NCI-H524 treated with DMSO at 0.1 percent for 48 hours (cell line): ENCODE data around the gene MARK3.

ENCODE experiments used
- DNase-seq: peaks from one replicate; lab custom pipeline; 2025; lab: John Stamatoyannopoulos, UW

Gene MARK3

DNA sequence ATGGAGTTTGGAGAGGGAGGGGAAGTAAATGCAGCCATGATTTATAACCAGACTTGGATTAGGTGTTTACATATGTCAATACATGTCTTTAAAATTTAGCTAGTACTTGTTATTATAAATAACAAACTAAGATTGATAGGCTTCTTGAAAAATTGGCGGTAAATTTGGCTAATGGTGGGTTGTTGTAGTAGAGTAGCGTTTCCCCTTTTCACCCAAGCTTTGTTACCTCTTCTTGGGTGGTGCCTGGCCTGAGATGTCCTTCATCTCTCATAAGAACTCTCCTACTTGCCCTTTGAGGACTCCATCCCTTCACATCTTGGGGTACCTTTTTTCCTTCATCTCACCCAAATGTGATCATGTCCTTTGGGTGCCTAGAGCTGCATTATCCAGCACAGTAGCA, 11.2 kb downstream of the MARK3 start:
- DNase-seq: no peak

DNA sequence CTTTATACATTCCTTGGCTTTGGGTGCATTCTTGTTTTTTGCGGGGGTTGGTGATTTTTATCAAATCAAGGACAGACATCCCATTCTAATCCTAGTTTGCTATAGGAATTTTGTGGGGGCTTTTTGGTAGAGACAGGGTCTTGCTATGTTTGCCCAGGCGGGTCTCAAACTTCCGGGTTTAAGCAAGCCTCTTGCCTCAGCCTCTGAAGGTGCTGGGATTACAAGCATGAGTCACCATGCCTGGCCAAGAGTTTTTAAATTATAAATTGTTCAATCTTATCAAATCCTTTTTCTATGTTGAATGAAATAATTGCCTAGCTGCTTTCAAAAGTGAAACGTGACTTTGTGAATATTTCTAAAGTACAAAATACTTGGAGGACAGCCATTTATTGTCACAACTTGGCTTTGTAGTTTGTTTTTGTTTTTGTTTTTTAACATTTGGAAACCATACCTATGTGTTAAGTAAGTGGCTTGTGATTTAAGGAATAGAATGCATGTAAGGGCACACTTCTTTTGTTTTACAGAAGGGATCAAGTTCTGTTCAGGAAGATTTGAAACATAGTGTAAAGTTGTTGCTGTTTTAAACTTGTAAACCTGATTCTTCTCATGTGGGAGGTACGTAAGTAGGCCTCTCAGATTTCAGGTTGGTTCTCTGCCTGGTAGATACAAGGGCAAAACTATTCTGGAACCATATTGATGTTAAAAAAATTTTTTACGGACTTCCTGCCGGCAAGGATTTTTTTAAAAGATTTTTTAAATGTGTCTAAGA, 13.4 kb downstream of the MARK3 start:
- no peak for DNase-seq

DNA sequence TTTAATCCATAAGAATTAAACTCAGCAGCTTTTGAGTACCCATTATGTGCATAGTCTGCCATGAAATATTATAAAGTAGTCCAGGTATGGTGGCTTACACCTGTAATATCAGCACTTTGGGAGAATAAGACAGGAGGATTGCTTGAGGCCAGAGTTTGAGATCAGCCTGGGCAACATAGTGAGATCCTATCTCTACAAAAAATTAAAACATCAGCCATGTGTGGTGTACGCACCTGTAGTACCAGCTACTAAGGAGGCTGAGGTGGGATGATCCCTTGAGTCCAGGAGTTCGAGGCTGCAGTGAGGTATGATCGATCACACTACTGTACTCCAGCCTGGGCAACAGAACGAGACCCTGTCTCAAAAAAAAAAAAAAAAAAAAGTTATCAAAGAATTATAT, 15.3 kb downstream of the MARK3 start:
- no peak for DNase-seq

DNA sequence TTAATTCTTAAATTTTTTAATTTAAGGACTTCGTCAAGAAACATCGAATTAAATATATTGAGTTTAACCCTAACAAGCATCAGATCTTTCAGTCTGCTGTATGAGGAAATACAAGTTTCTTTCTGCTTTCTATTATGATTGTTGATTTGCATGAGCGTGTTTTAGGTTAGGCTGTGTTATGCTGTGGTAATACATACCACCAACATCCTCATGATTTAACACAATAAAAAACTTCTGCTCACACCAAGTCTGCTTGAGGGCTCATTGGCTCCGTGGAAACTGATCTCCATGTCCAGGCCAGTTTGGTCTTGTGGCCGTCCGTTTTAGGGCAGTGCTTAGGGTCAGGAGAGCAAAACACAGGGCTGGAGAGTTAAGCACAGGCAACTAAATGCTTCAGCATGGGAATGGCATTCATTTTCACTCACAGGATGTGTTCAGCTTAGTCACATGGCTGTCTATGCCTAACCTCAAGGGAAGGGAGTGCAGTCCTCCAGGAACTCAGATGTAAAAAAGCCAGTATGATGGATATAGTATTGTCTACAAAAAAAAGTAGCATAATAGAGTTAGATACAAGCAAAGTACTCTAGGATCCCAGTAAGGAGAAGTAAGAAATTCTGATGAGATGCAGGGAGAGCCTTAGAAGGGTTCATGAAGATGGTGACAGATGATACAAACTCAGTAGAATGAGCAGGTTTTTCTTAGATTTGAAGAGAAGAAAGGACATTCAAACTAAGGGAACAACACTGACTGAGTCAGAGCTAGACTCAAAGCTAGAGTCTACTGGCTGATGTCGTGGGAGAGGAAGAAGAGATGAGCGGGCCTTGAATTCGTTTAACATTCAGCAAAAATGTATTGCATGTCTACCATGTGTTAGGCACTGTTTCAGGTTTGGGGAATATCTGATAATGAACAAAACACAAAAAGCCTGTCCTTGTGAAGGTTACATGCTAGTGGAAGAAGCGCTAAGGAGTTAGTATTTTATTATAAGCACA, 16.3 kb downstream of the MARK3 start:
- DNase-seq: no peak

DNA sequence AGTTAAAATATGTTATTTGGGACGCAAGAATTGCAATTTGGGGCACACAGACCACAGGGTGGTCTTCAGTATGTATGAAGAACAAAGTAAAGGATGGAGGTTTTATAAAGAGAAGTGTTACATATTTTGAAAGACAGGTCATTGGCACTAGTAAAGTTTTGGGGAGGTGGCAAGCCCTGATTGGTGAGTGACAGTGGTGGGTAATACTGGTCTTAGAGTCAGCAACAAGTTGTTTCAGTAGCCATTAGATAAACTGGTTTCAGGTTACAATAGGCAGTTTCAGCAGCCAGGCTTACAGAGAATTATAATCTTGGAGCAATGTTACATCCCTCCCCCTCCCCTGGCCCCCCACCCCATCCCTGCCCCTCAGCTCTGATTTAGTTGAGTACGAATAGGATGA, 17.5 kb downstream of the MARK3 start:
- peak; percentile 28 for DNase-seq

DNA sequence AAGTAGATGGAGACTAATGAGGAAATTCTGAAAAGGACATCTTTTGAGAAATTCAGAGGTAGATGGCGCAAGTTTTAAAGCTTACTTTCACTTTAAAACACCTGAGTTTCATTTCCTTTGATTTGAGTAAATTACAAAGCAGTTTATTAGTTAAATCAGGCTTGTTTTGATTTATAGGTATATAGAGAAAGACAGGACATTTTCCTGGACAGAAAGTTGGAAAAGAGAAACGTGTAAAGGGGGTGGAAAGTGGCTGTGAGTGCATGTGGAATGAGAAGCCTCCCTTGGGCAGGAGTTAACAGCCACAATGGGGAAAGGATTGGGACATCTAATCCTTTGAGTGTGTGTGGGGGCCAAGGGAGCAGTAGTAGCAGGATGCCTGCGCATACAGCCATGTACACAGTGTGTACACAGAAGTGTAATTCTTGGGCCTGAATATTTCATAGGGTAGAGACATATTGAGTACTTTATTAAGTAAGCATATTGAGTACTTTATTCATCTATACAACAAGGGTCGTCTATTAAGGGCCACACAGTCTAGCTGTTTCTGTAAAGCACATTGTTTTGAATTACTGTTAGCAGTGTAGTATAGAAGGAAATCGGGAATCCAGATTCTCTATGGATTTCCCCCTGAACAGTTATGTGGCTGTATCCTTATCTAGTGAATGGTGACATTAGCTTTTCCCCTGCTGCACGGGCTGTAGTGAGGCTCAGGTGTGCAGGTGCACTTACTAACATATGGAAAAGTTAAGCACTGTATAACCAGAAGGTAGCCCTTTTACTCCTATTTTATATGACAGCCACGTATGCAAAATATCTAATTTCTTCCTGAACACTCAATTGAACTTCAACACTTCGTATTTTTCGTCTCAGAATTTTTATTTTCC, 19.1 kb downstream of the MARK3 start:
- no peak for DNase-seq

DNA sequence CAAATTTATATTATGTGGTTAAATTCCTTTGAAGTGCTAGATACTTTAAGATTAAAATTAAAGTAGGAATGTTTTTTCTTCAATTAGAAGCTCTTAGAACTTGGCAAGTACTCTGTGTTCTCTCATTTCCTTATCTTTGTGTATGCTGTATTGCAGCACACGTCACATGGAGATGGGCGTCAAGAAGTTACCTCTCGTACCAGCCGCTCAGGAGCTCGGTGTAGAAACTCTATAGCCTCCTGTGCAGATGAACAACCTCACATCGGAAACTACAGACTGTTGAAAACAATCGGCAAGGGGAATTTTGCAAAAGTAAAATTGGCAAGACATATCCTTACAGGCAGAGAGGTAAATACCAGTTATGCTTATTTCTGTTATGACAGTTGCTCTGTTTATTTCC, 19.7 kb downstream of the MARK3 start:
- DNase-seq: no peak

DNA sequence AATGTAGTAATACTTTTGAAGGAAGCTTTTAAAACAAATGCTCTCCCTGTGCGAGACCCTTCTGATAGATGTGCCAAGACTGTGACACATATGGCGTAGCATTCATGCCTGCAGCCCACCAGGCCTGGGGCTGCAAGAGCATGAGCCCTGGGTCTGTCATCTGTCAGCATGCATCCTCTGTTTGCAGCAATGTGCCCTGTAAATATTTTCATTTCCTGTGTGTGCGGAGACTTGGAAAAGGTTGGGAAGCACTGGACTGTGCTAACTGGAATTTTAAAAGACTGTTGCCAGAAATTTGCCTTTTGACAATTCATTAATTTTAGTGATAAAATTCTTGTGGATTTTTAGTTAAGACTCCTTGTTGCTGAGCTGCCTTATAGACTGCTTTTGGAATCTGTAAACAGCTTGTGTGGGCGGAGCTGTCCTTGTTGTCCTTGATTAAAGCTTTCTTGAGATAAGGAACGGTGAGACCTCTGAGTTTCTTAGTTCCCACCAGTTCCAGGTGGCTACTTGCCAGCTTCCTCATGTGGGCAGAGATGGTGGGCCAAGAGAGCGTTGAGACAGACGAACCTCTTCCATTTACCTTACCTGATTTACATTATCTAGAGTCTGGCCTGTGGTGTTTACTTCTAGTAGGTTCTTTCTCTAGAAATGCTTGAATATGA, 23.4 kb downstream of the MARK3 start:
- DNase-seq: no peak

DNA sequence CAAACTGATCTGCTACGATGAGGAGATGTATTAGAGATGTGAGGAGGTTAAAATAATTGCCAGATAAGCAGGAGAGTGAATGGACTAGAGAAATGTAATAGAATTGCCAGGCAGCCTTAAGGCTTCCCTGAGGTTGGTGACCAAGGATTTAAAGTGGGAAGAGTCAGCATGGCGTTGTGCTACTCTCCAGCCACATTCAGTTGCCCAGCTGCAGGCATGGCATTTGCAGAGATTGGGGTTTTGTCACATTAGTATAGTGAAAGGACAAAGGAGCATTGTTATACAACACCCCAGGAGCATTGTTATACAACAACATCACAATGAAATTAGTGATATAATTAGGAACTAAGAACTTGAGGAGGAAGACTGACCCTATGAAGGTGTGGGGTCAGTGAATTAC, 31.7 kb downstream of the MARK3 start:
- no peak for DNase-seq

DNA sequence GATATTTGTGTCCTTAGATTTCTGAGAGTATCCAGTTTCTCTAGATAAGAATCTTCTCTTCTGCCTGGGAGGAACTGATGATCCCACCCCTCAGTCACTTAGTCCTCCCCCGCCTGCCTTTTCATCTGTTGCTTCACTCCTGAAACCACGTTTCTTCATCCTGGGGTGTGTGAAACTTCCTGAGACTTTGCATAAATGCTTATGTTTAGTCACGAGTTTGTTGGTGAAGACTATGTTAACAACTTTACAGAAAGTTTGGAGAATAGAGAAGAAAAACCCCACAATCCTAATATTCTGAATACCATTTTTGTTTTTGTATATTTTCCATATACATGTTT, 33.2 kb downstream of the MARK3 start:
- DNase-seq: no peak

DNA sequence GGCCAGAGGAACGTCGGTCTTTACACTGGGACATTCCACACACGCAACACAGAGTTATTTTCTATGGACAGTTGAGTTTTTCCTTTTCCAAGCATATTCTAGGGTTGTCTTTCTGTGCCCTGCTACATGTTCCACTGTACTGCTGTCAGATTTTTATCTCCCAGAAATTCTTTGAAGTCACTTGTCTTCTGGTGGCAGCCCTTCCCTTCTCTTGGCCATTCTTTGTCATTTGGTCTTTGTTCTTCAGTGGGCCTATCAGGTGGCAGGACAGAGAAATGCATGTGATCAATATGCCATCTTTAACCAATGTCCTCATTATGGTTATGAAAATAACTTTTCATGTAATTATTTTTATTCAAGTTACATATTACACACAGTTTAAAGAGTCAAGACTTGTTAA, 36.3 kb downstream of the MARK3 start:
- no peak for DNase-seq

DNA sequence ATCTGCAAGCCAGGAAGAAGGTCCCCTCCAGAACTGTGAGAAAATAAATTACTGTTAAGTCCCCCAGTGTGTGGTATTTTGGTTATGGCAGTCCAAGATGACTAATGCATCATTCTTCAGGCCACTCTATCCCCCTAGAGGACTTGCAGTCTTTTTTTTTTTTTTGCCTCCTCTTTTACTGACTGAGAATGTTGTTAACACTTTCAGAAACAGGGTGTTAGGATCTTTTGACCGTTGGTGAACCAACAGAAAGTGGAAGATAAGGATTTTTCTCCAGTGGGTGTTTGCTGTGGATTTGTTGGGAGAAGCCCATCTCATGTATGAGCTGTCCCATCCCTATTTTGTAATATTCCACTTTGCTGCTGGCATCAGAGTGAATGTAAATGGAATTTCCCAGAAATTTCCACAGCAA, 37.8 kb downstream of the MARK3 start:
- no peak for DNase-seq

DNA sequence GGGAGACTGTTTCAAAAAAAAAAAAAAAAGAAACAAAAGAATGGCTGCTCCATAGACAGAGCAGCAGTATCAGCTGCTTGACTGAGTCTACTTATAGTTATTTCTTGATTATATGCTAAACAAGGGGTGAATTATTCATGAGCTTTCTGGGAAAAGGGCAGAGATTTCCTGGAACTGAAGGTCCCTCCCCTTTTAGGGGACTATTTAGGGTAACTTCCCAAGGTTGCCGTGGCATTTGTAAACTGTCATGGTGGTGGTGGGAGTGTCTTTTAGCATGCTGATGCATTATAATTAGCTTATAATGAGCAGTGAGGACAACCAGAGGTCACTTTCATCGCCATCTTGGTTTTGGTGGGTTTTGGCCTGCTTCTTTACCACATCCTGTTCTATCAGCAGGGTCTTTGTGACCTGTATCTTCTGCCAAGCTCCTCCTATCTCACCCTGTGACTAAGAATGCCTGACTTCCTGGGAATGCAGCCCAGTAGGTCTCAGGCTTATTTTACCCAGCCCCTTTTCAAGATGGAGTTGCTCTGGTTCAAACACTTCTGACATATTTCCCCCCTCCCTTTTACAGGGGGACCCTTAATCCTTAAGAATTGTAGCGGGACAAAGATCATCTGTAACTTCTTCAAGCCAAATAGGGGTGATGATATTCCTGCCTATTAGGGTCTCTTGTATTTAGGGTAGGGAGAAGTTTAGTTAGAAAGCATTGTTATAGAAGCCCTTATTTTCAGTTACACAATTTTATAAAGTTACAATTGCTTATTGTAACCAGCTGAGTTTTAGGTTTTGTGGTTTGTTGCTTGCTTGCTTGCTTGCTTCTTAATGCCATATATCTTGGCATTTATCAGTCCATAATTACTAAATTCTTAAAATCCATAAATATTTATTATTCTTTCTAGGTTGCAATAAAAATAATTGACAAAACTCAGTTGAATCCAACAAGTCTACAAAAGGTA, 42.5 kb downstream of the MARK3 start:
- no peak for DNase-seq

DNA sequence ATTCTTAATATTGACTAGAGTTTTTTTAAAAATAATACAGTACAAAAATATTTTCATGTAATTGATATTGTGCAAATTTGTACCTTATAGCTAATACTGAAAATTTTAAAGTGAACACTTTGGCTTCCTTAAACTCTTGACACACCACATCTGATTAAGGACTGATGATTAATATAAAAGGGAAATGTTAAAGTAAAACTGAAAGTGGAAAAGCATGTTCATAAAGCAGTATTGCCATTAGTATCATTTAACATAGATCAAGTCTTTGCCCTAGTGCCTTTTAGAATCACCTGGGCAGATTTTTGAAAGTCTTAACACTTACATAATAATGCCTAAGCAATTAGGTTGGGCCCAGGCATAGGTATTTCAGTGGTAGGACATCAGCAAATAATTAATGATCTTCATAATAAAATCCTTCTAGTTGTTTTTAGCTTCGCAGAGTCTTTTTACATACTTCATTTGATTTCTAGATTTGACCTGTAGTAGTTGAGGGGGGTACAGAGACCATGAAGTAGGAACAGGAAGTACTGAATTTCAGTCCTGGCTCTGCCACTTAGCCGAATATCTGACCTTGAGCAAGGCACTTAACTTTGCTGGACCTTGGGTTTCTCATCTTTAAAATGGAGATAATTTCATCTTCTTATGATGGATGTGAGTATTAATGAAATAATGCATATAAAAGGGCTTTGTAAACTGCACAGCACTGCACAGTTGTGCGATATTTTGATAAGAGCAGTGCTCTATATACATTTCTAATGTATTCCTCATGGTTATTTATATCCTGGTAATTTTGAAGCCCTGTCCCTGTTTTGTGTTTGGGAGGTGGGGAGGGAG, 43.7 kb downstream of the MARK3 start:
- no peak for DNase-seq

DNA sequence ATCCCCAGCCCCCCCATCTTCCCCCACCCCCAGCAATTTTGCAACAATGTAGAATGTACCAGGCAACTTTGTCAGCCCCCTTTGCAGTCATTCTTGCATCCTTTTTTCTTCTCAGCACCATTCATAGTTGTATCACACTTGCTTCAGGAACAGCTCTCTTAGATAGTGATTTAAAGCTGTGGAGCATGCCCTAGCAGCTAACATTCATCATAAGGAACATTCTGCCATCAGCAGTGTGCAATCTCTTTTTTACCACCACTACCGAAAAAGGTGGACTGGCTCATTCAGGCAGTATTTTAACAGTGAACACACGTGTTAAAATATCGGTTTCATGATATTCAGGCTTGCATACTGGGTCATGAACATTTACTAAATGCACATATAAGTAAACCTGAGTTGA, 45.1 kb downstream of the MARK3 start:
- no peak for DNase-seq

DNA sequence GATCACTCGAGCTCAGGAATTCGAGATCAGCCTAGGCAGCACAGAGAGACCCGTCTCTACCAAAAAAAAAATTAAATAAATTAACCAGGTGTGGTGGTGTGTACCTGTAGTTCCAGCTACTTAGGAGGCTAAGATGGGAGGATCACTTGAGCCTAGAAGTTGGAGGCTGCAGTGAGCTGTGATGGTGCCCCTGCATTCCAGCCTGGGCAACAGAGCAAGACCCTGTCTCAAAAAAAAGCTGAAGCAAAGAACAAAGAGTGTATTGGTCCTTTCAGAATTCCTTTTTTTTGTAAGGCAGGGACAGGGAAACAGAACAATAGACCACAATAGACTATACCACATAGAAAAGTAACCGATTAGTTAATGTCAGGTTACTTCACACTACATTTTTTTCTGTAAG, 47.4 kb downstream of the MARK3 start:
- DNase-seq: no peak

DNA sequence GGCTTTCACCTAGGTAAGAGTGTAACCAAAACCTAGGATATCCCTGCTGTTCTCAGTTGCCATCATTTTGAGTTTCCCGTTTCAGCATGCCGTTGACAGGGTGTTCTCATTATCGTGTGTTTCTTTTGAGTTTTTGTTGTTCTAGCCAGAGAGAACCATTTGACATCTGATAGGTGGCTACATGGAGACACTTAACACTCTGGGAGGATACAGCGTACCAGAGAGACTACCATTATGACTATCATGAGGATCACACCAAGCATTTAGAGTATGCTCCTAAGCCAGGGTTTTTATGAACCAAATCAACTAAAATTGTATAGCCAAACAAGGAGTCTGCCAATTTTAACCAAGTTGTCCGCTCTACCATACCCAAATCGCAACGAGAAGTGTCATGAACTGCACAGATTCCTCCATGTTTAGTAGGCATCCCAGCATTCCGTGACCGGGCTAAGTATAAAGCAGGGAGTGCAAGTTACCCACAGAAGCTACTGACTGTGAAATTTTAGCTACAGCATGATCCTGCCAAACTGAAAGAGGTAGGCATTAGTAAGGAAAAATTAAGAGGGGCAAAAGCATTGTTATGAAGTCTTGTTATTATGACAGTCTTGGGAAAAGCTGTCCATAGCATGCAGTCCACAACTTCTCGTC, 48.8 kb downstream of the MARK3 start:
- no peak for DNase-seq

DNA sequence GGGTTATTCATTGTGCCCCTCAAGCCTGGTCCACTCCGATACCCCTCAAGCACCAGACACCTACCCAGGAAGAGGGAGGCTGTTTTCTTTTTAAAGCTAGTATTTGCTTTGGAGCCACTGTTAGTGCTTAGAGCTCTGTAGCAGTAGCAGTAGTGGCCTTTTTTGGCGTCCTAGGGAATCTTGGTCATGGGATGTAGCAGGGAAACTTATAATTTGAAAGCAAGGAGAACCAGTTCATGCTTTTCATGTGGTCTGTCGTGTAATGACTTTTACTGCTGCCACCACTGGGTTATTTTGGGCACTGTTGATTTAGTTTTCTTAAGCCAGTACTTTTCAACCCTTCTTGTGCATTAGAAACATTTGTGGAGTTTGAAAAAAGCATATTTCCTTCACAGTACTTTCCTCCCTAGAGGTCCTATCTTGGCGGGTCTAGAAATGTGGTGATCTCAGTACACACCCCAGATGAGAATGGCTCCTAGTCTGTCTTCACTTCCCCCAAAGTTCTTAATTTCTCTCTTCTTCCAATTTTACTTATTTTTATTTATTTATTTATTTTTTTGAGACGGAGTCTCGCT, 49.7 kb downstream of the MARK3 start:
- no peak for DNase-seq

DNA sequence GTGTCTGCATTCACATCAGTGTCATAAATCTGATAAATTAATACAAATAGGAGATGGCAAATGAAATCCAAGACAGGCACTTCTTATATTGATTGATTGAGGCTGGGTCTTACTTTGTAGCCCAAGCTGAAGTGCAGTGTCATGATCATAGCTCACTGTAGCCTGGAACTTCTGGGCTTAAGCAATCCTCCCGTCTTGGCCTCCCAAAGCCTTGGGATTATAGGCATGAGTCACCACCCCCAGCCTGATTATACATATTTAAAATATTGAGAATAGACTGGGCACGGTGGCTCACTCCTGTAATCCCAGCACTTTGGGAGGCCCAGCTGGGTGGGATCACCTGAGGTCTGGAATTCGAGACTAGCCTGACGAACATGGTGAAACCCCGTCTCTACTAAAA, 51.3 kb downstream of the MARK3 start:
- no peak for DNase-seq
